Measurements from ENCODE around the gene PSD2.

DNA sequence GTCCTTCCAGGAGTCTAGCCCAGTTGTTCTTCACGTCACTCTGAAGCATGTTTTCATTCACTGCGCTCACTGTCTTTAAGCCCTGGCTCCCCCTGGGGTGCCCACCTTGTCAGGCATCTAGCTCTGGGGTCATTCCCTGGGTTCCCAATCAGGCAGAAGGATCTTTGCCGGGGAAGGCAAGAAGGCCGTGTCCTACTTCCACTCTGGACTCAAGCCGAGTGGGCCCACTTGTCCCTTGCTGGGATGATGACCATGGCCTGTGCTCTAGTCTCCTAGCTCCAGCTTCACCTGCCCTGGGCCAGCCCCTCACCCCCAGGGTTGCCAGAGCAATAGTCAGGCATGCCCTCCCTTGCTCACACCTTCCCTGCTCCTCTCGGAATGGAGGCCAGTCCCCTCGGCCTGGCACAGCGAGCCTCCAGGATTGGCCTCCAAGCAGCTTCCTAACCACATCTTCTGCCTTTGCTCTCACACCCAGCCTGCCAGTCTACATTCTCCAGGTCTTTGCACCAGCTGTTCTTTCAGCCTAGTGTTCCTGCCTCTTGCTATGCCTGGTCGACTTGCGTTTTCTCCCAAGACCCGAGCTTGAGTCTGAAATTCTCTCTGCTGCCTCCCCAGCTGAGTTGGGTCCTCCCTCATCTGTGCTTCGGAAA, 32.2 kb upstream of the PSD2 start:
- TF ChIP-seq CTCF (IDR thresholded peaks at IDR 0.05 in 2 of 3, conservative IDR thresholded peaks at IDR 0.05 in 1 of 3; ENCODE audit: borderline replicate concordance in 1 of 3, insufficient read depth in 1 of 3, low read depth in 2 of 3, low read length in 2 of 3): no peak
- TF ChIP-seq, protein P1, sequence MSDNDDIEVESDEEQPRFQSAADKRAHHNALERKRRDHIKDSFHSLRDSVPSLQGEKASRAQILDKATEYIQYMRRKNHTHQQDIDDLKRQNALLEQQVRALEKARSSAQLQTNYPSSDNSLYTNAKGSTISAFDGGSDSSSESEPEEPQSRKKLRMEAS (IDR thresholded peaks at IDR 0.05): no peak
- no peak for TF ChIP-seq ZFX (IDR thresholded peaks at IDR 0.05)
- TF ChIP-seq EZH2 (IDR thresholded peaks at IDR 0.05): no peak
- no peak for TF ChIP-seq SRF (IDR thresholded peaks at IDR 0.05; ENCODE audit: low read depth)
- TF ChIP-seq, protein P2, sequence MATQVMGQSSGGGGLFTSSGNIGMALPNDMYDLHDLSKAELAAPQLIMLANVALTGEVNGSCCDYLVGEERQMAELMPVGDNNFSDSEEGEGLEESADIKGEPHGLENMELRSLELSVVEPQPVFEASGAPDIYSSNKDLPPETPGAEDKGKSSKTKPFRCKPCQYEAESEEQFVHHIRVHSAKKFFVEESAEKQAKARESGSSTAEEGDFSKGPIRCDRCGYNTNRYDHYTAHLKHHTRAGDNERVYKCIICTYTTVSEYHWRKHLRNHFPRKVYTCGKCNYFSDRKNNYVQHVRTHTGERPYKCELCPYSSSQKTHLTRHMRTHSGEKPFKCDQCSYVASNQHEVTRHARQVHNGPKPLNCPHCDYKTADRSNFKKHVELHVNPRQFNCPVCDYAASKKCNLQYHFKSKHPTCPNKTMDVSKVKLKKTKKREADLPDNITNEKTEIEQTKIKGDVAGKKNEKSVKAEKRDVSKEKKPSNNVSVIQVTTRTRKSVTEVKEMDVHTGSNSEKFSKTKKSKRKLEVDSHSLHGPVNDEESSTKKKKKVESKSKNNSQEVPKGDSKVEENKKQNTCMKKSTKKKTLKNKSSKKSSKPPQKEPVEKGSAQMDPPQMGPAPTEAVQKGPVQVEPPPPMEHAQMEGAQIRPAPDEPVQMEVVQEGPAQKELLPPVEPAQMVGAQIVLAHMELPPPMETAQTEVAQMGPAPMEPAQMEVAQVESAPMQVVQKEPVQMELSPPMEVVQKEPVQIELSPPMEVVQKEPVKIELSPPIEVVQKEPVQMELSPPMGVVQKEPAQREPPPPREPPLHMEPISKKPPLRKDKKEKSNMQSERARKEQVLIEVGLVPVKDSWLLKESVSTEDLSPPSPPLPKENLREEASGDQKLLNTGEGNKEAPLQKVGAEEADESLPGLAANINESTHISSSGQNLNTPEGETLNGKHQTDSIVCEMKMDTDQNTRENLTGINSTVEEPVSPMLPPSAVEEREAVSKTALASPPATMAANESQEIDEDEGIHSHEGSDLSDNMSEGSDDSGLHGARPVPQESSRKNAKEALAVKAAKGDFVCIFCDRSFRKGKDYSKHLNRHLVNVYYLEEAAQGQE (IDR thresholded peaks at IDR 0.05; ENCODE audit: low read depth): no peak
- no peak for TF ChIP-seq POLR2A (IDR thresholded peaks at IDR 0.05; ENCODE audit: borderline replicate concordance, extremely low read depth, insufficient read depth, insufficient read length)
- no peak for TF ChIP-seq POLR2AphosphoS5 (IDR thresholded peaks at IDR 0.05; ENCODE audit: low read depth, low read length)
- TF ChIP-seq ELF1 (IDR thresholded peaks at IDR 0.05; ENCODE audit: borderline replicate concordance, low read depth): no peak
